Epithelial cell of esophagus (primary cell): ENCODE data around the gene IFI16.

Experiments
- DNase-seq: peaks from one replicate; pipeline ENCODE4 v3.0.0; 2010; ENCODE audit warnings: low read depth
- H3K4me3 ChIP-seq: 2 replicates; pipeline ENCODE4 v1.5.1; 2011; ENCODE audit warnings: mild to moderate bottlenecking, low read length, control low read depth
- CTCF ChIP-seq: IDR thresholded peaks from 2 replicates; pipeline ENCODE4 v1.5.1; 2011; ENCODE audit warnings: low read depth, mild to moderate bottlenecking, low read length, control low read depth, inconsistent platforms; ENCODE audit not compliant: insufficient read depth; ENCODE audit errors: missing control alignments

IFI16 gene

GRCh38 chr1:158998037-158998780, 11.5 kb upstream of the IFI16 start:
- no peak for DNase-seq
- no peak overlapping the region for H3K4me3 ChIP-seq
- no peak for TF ChIP-seq CTCF

GRCh38 chr1:158998781-158999161, 10.9 kb upstream of the IFI16 start:
- H3K4me3 ChIP-seq, result peak overlapping the region; percentile 37
- peak; percentile 68 for DNase-seq
- peak; percentile 78 for TF ChIP-seq CTCF

DNA sequence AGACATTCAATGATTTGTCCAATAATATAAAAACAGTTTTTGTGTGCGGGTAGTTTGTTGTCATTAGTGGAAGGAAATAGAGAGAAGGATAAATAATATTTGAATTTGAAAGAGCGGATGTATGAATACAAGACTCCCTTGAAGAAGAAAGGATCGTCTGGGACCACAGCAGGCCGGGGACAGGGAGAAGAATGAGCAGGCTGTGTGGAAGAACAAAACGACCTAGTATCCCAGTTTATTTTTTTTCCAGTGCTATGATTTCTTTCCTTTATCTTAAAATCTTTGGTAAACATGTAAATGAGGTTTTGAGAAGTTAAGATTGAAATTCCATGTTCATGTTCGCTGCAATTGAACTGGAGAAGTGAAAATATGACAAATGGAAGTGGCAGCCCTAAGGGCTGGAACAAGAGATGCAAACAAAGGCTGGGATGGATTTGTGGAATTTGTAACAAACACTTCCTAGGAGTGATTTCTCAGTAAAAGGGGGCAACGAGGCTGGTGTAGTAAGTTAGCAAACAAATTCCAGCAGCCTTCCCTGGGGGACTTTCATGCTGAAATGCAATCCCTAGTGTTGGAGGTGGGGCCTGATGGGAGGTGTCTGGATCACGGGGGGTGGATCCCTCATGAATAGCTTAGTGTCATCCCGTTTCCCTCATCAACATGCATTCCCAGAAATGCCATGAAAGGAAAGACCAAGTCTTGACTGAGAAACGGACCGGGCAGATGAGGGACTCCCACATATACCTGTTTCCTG, 10.2 kb upstream of the IFI16 start:
- peak overlapping the region; percentile 37 for H3K4me3 ChIP-seq
- TF ChIP-seq CTCF, result no peak
- peak; percentile 84 for DNase-seq

DNA sequence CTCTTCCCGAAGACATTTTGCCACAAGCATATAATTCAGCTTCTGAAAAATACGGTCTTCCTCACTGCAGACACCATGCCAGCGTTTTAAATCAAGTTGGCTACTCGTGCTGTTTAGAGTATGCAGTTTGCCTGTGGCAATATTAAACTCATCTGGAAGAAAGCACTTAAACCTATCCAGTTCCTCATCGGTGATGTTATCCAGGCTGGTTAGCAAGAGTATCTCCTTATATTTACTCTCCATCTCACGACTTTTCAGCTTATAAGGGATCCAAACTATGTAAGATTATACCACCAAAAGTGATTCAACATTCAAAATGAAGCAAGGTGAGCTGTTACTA, 9.7 kb upstream of the IFI16 start:
- DNase-seq, result peak; percentile 55
- TF ChIP-seq CTCF, result no peak
- H3K4me3 ChIP-seq, result peak overlapping the region; percentile 37

DNA sequence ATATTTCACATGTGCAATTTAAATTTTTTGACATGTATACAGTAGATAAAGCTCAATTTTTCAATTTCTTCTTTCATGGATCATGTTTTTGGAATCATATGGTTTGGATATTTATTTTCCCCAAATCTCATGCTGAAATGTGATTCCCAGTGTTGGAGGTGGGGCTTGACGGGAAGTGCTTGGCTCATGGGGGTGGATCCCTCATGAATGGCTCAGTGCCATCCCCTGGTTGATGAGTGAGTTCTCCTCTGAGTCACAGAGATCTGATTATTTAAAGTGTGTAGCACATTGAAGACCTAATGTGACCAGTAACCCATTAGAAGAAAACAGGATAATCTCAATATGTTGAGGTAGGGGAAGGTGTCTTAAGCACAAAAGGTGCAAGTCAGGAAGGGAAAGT, 9.1 kb upstream of the IFI16 start:
- TF ChIP-seq CTCF, result no peak
- H3K4me3 ChIP-seq, result peak overlapping the region; percentile 37
- DNase-seq, result peak; percentile 93

GRCh38 chr1:159005161-159005560, 4.5 kb upstream of the IFI16 start:
- no peak for TF ChIP-seq CTCF
- no peak overlapping the region for H3K4me3 ChIP-seq
- no peak for DNase-seq
